ENCODE results near the gene RAB9A.

DNA sequence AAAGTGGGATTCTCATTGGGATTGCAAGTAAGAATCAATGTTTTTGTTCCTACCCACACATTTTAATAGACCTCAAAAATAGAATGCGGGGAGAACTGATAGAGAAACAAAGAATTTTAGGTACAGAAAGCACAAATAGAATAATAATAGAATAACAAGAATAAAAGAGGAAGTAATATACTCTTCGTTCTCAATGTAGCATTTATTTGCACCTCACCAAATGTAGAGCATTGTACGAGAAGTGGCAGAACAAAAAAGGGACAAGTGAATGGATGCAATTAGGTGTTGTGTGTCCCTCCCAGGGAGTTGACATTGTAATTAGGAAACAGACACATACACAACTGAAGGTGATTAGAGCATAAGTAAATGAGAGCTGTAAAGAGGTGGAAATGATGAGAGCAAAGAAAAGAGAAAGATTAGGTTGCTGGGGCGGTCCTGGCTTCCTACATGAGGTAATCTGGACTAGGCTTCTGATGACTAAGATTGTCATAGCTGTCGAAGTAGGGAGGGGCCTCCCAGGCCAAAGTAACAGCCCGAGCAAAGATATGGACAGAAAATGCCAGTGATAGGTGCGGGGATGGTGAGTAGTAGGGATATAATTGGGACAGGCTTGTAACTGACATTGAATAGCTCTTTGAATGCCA is 10.4 kb downstream of the RAB9A start:
- TF ChIP-seq, protein P1, sequence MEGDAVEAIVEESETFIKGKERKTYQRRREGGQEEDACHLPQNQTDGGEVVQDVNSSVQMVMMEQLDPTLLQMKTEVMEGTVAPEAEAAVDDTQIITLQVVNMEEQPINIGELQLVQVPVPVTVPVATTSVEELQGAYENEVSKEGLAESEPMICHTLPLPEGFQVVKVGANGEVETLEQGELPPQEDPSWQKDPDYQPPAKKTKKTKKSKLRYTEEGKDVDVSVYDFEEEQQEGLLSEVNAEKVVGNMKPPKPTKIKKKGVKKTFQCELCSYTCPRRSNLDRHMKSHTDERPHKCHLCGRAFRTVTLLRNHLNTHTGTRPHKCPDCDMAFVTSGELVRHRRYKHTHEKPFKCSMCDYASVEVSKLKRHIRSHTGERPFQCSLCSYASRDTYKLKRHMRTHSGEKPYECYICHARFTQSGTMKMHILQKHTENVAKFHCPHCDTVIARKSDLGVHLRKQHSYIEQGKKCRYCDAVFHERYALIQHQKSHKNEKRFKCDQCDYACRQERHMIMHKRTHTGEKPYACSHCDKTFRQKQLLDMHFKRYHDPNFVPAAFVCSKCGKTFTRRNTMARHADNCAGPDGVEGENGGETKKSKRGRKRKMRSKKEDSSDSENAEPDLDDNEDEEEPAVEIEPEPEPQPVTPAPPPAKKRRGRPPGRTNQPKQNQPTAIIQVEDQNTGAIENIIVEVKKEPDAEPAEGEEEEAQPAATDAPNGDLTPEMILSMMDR (IDR thresholded peaks at IDR 0.05; ENCODE audit: low read depth, low read length, poor library complexity, severe bottlenecking), result no peak
- no peak for TF ChIP-seq EZH2phosphoT487 (IDR thresholded peaks at IDR 0.05; ENCODE audit: borderline replicate concordance, low read length)

All from DOHH2 (cell line).